Activated CD4-positive, alpha-beta T cell treated with anti-CD3 and anti-CD28 coated beads, Interleukin-2, amount 10 ng/mL, durations not matched to agents 7 days and 5 days (primary cell): ENCODE results near the gene DMRT1. TPM values are rescaled to one million over a fixed set of nuclear protein-coding genes. Genes with fewer than 3 reads are reported as not detected.
"Not testable (repeated sequence)": the region's sequence is repeated elsewhere in the genome, so short reads cannot be mapped to it uniquely, and the experiment has no call there.

Source experiments
- CTCF ChIA-PET: fragments of 350-600 bp; sonication (Branson Sonifier 250); formaldehyde crosslinking; loops from one replicate; lab custom pipeline; 2021; ENCODE audit warnings: antibody characterized with exemption; lab: Charles Lee
- POLR2A ChIA-PET: fragments of 350-600 bp; sonication (Branson Sonifier 250); formaldehyde crosslinking; loops from one replicate; lab custom pipeline; 2021; ENCODE audit warnings: antibody characterized with exemption; lab: Charles Lee
- DNase-seq: peaks from one replicate; pipeline ENCODE4 v3.0.0-alpha.2; 2020
- H3K27ac Mint-ChIP-seq: one replicate; pipeline ENCODE4 v1.8.0; 2021; ENCODE audit warnings: mild to moderate bottlenecking, moderate library complexity, mixed read lengths
- H3K27me3 Mint-ChIP-seq: one replicate; pipeline ENCODE4 v1.8.0; 2021; ENCODE audit warnings: mixed read lengths
- H3K36me3 Mint-ChIP-seq: one replicate; pipeline ENCODE4 v1.8.0; 2021; ENCODE audit warnings: low read depth, mixed read lengths
- H3K4me1 Mint-ChIP-seq: one replicate; pipeline ENCODE4 v1.8.0; 2021; ENCODE audit warnings: mixed read lengths
- H3K4me3 Mint-ChIP-seq: one replicate; pipeline ENCODE4 v1.8.0; 2021; ENCODE audit warnings: mild to moderate bottlenecking, moderate library complexity, mixed read lengths
- H3K9me3 Mint-ChIP-seq: one replicate; pipeline ENCODE4 v1.8.0; 2021; ENCODE audit warnings: mixed read lengths
- total RNA-seq, 2 experiments: library from RNA; stranded (reverse); gene quantifications; one replicate each; pipeline ENCODE4 v1.2.3, GENCODE V29; 2021

DMRT1 gene
- total RNA-seq, 2 experiments from 2014 or later: not detected

DNA sequence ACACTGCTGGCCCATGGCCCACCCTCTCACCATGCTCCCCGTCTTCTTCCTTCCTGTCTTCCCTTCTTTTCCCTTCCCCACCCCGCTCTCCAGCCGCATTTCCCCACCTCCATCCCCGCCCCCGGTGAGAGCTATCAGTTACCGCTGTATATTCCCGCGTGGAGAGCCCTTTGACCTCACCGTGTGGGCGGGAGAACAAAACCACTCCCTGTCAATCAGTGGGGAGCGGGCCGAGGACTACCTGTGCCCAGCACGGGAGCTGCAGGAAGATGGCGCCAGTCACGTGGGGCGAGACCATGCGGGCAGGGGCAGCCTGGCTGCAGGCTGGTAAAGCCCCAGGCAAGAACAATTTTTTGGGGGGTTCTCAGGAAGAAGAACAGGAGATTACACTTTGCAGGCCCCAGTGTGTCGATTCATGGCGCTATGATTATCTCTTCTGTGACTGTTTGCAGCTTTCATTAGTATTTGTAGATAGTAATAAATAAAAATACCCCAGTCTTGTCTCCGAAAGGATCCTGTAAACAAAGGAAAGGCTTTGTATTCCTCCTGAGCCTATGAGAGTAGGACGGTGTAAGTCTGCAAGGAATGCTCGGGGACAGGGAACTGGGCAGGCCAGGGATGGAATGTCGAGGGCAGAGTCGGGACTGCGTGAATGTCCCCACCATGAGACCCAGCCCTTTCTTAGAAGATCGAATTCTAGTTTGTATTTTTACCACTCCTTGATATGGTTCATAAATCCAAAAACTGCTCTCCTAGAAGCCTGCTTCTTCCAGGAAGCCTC is 14.8 kb upstream of the DMRT1 start:
- POLR2A ChIA-PET: no interaction called here
- Mint-ChIP-seq H3K27ac (no peak overlapping the region), H3K9me3 (no peaks in the 10 kb centered on the region), H3K27me3 (peaks cover 3% of the 10 kb centered on the region), H3K36me3 (no peaks in the 10 kb centered on the region), H3K4me1 (no peaks in the 10 kb centered on the region), H3K4me3 (no peak overlapping the region)
- DNase-seq: no peak
- CTCF ChIA-PET: no interaction called here

DNA sequence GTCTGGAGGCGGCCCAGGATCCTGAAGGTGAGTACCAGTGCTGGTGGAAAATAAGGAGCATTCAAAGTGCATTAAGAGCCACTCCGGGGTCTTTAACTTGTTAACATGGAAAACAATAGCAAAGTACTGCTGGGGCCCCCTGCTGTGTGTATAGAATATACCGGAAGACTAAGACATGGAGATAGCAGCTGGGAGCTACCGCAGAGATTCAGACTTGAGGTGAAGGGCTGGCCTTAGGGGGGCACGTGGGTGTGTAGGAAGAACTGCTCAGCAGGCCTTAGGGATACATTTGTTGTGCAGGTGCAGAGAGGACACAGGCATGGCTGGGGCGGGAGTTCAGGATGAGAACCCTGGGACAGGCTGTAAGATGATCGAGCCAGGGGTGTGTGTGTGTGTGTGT is 1.2 kb upstream of the DMRT1 start:
- CTCF ChIA-PET: interaction anchor here (0.7 to 1.5 kb wide), 2 partner anchors 130 to 240 kb away, joined by 3 to 4 read pairs; no protein-coding TSS in a partner anchor
- POLR2A ChIA-PET: no interaction called here
- H3K27ac Mint-ChIP-seq: no peak overlapping the region
- H3K36me3 Mint-ChIP-seq: no peaks in the 10 kb centered on the region
- peaks cover 6% of the 10 kb centered on the region for H3K4me1 Mint-ChIP-seq
- no peak overlapping the region for H3K4me3 Mint-ChIP-seq
- DNase-seq: no peak
- peaks cover 43% of the 10 kb centered on the region for H3K27me3 Mint-ChIP-seq
- no peaks in the 10 kb centered on the region for H3K9me3 Mint-ChIP-seq

DNA sequence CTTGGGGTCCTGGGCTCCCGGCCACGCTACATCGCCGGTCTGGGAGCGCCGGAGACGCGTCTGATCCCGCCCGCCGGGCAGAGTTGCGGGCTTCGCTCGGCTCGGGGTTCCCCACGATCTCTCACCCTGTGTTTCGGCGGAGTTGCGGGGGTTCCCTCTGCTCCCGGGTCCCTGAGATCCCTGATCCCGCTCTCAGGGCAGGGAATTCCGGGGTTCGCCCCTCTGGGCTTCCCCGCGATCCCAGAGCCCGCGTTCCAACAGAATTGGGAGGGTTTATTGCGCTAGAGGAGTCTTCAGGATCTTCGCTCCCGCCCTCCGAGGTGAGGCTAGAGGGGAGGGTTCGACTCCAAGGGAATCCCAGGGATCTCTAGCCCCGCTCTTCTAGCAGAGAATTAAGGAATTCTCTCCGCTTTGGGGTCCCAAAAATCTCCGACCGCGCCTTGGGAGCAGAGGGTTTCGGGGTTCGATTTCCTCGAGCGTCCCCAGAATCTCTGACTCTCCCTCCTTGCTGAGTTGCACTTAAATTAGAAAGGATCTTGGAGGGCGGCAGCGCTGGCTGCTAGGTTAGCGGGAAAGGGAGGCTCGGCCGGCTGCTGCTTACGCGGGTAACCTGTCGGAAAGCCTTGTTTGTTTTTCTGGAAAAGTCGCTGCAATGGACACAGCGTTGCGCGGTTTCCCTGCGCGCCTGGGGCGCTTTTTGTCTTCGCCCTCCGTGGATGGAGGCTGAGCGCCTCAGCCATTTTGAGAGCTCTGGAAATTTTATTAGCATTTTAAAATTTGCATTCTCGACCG is 1.3 kb downstream of the DMRT1 start:
- H3K27ac Mint-ChIP-seq: no peak overlapping the region
- peaks cover 6% of the 10 kb centered on the region for H3K4me1 Mint-ChIP-seq
- no peak for DNase-seq
- no peak overlapping the region for H3K4me3 Mint-ChIP-seq
- ChIA-PET POLR2A (no interaction called here), CTCF (no interaction called here)
- H3K27me3 Mint-ChIP-seq: peaks cover 54% of the 10 kb centered on the region
- H3K36me3 Mint-ChIP-seq: no peaks in the 10 kb centered on the region
- H3K9me3 Mint-ChIP-seq: no peaks in the 10 kb centered on the region

DNA sequence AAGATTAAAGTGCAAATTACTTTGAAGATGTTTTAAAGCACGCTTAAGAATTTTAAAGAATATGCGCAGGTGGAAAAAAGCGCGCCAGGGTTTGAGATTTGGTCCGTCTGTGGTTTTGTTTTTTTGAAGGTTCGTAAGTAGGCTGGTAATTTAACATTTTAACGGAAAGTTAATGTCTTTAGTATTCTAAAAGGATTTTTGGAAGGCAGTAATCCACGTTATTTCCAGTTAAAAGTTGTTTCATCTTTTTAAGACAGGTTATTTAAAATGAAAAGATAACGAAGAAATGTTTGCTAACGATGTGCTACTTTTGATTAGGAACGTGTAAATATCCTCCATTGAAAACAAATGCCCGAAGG is 1.9 kb downstream of the DMRT1 start:
- peaks cover 53% of the 10 kb centered on the region for H3K27me3 Mint-ChIP-seq
- H3K4me1 Mint-ChIP-seq: peaks cover 6% of the 10 kb centered on the region
- peak overlapping the region; percentile 68 for H3K27ac Mint-ChIP-seq
- DNase-seq: no peak
- H3K4me3 Mint-ChIP-seq: no peak overlapping the region
- ChIA-PET POLR2A (no interaction called here), CTCF (no interaction called here)
- no peaks in the 10 kb centered on the region for H3K36me3 Mint-ChIP-seq
- H3K9me3 Mint-ChIP-seq: no peaks in the 10 kb centered on the region

DNA sequence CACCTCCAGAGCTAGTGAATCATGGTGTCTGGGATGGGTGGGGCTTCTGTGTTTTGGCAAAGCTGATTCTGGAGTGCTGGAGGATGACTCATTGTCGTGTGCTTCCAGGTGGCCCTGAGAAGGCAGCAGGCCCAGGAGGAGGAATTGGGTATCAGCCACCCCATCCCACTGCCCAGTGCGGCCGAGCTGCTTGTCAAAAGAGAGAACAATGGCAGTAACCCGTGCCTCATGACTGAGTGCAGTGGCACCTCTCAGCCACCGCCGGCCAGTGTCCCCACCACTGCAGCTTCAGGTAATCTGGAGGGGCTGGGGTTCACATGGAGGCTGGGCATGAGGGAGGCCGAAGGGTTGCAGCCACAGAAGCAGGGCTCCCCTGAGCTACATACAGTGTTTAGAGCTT is 5.4 kb downstream of the DMRT1 start:
- ChIA-PET POLR2A (no interaction called here), CTCF (no interaction called here)
- DNase-seq: no peak

DNA sequence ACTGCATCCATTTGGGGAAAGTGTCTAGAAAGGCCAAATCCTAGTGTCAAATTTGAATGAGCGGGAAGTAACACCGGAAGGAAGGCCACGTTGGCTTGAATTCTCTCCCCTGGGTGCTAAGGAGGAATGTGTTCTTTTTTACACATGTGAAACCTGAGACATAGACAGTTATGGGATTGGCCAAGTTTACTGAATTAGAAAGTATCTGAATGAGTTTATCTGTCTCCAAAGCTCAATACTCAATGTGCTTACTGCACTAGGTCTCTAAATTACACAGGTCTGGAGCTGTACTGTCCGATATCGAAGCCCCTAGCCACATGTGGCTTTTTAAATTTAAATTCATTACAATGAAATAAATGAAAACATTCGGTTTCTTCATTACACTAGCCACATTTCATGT is 6.0 kb downstream of the DMRT1 start:
- CTCF ChIA-PET: no interaction called here
- DNase-seq: no peak
- H3K36me3 Mint-ChIP-seq: no peaks in the 10 kb centered on the region
- H3K4me3 Mint-ChIP-seq: no peak overlapping the region
- H3K4me1 Mint-ChIP-seq: peaks cover 2% of the 10 kb centered on the region
- POLR2A ChIA-PET: no interaction called here
- peaks cover 37% of the 10 kb centered on the region for H3K27me3 Mint-ChIP-seq
- no peaks in the 10 kb centered on the region for H3K9me3 Mint-ChIP-seq
- no peak overlapping the region for H3K27ac Mint-ChIP-seq

More for the DNA sequence above, 5.4 kb downstream of the DMRT1 start:
- H3K4me3 Mint-ChIP-seq: no peak overlapping the region
- H3K4me1 Mint-ChIP-seq: peaks cover 2% of the 10 kb centered on the region
- H3K9me3 Mint-ChIP-seq: no peaks in the 10 kb centered on the region
- H3K27me3 Mint-ChIP-seq: peaks cover 35% of the 10 kb centered on the region
- H3K36me3 Mint-ChIP-seq: no peaks in the 10 kb centered on the region
- H3K27ac Mint-ChIP-seq: no peak overlapping the region

DNA sequence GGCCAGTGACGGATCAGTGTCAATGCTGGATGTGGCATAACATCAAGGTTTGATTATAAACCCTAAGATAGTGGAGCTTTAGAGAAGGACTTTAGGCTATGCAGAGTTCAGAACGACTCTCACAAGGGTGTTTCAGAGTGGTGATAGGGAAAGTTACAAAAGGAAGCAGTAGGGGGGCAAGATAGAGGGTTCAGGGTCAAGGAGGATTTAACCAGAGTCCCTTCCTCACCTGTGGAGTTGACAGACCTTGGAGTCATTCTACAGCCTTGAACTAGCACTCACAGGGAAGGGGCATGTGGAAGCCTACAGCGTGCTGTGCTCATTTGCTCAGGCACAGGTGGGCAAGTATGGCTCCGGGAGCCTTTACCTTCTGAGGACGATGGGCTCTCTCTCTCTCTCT is 7.9 kb downstream of the DMRT1 start:
- Mint-ChIP-seq H3K4me1 (no peaks in the 10 kb centered on the region), H3K4me3 (no peak overlapping the region), H3K36me3 (no peaks in the 10 kb centered on the region), H3K27ac (no peak overlapping the region), H3K27me3 (peaks cover 28% of the 10 kb centered on the region), H3K9me3 (no peaks in the 10 kb centered on the region)
- CTCF ChIA-PET: no interaction called here
- POLR2A ChIA-PET: no interaction called here
- DNase-seq: no peak

DNA sequence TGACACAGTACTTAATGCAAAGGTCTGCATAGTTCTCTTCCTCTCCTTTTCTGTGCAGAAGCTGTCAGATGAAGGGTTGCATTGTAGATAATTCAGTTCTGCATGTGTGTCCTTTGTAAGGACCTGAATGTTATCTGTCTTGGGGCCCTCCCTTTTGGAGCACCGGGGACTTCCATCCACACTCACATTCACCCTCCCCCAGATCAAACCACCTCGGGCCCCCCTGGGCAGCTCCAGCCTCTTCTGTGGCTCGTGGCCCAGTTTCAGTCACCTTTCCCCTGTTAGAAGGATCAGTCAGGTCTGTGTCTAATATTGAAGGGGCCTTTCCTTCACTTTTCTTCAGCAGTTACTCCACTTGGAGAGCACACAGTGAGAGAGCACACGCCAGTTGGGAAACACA is 11.0 kb downstream of the DMRT1 start:
- ChIA-PET POLR2A (no interaction called here), CTCF (no interaction called here)
- Mint-ChIP-seq H3K9me3 (no peaks in the 10 kb centered on the region), H3K27me3 (peaks cover 11% of the 10 kb centered on the region), H3K36me3 (no peaks in the 10 kb centered on the region), H3K4me3 (no peak overlapping the region), H3K4me1 (no peaks in the 10 kb centered on the region), H3K27ac (no peak overlapping the region)
- no peak for DNase-seq

DNA sequence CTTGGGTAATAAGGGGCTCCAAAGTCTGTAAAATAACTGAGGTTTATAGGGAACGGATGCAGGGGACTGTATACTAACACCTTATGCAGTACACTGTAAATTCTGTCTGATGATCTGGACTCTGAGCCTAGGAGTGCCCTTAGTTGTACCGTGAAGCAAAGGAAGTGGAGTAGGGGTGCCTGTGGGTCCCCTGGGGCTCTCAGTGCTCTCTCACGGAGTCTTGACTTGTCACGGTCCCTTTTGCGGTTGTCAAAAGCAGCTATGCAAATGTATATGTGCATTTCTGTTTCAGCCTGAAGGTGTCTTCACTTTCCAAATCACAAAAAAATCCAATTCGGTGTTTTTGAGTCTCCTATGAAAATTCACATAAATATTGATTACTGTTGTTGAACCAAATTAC is 17.8 kb downstream of the DMRT1 start:
- ChIA-PET CTCF (no interaction called here), POLR2A (no interaction called here)
- Mint-ChIP-seq H3K36me3 (no peaks in the 10 kb centered on the region), H3K27ac (no peak overlapping the region), H3K27me3 (peaks cover 5% of the 10 kb centered on the region), H3K9me3 (peaks cover 3% of the 10 kb centered on the region), H3K4me3 (no peak overlapping the region), H3K4me1 (no peaks in the 10 kb centered on the region)
- no peak for DNase-seq

DNA sequence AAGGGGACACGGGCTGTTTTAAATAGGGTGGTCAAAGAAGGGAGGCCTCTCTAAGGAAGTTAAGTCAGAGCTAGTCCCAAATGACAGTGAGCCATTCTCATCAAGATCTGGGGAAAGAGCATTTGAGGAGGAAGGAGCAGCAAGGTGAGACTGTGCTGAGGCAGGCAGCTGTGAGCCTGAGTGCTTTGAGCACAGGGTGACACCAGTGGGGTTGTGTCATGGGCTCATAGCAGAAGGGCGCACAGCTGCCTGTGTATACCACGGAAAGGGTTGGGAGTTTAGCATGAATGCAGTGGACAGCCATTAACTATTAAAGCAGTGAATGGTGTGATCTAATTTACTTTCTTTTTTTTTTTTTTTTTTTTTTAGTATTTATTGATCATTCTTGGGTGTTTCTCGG is 19.2 kb downstream of the DMRT1 start:
- POLR2A ChIA-PET: no interaction called here
- H3K27me3 Mint-ChIP-seq: peaks cover 5% of the 10 kb centered on the region
- H3K9me3 Mint-ChIP-seq: peaks cover 3% of the 10 kb centered on the region
- H3K4me1 Mint-ChIP-seq: no peaks in the 10 kb centered on the region
- DNase-seq: no peak
- H3K36me3 Mint-ChIP-seq: no peaks in the 10 kb centered on the region
- H3K27ac Mint-ChIP-seq: no peak overlapping the region
- no peak overlapping the region for H3K4me3 Mint-ChIP-seq
- CTCF ChIA-PET: no interaction called here

DNA sequence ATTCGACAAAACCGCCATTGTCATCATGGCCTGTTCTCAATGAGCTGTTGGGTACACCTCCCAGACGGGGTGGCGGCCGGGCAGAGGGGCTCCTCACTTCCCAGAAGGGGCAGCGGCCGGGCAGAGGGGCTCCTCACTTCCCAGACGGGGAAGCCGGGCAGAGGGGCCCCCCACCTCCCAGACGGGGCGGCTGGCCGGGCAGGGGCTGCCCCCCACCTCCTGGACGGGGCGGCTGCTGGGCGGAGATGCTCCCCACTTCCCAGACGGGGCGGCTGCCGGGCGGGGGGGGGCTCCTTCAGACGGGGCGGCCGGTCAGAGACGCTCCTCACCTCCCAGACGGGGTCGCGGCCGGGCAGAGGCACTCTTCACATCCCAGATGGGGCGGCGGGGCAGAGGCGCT is 20.0 kb downstream of the DMRT1 start:
- H3K27me3 Mint-ChIP-seq, CTCF ChIA-PET, DNase-seq, H3K36me3 Mint-ChIP-seq, POLR2A ChIA-PET, H3K4me3 Mint-ChIP-seq, H3K4me1 Mint-ChIP-seq, H3K27ac Mint-ChIP-seq, H3K9me3 Mint-ChIP-seq: not testable (repeated sequence)

DNA sequence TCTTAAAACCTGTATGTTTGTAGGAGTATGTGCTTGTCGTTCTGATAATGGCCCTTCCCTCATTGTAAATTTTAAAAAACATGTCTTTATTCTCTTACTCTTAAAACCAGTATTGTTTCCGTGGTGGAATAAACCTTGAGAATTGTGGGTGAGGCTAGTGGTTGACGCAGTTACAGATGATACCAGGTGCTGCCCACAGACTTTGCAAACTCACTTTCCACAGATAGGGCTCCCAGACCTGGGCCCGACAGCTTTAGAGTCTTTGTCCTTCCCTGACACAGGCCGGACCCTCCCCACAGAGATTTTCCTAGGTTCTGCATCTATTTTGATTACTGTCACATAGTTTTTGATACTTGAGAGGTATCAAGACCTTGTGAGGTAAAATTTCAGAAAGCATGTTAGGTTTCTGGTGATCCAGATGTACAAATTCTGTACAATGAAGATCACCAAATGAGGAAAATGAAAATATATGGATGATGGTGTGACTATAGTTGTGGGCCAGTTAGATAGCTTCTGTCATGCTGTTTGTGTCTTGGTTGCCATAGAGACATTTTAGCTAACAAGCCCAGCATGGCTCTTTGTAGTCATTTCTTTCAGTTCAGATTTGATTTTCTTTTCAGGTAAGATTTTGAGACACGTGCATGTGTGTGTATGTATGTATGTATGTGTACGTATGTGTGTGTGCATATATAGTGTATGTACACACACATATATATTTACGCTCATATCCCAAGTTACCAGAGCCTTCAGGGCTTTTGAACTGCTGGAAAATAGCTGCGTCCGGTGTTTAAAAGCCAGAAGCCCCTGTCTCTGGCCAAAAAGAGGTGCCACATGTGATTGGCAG is 33.8 kb downstream of the DMRT1 start:
- no peak overlapping the region for H3K4me3 Mint-ChIP-seq
- ChIA-PET CTCF (interaction anchor here (0.7 to 1.6 kb wide), 4 partner anchors 8 to 134 kb away, joined by 3 to 5 read pairs (median 4); no protein-coding TSS in a partner anchor), POLR2A (no interaction called here)
- DNase-seq: no peak
- no peaks in the 10 kb centered on the region for H3K36me3 Mint-ChIP-seq
- H3K4me1 Mint-ChIP-seq: no peaks in the 10 kb centered on the region
- peaks cover 15% of the 10 kb centered on the region for H3K27me3 Mint-ChIP-seq
- H3K27ac Mint-ChIP-seq: no peak overlapping the region
- H3K9me3 Mint-ChIP-seq: no peaks in the 10 kb centered on the region

DNA sequence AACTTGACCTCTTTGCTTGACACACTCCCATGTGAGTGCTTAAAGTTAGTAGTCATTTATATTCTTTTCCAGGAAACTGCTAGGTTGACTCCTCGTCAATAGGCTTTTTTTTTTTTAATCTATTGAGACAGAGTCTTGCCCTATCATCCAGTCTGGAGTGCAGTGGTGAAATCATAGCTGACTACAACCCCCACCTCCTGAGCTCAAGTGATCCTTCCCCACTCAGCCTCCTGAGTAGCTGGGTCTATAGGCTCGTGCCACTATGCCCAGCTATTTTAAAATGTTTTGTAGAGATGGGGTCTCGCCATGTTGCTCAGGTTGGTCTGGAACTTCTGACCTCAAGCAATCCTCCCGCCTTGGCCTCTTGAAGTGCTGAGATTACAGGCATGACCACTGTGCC is 34.9 kb downstream of the DMRT1 start:
- Mint-ChIP-seq H3K4me3 (no peak overlapping the region), H3K36me3 (no peaks in the 10 kb centered on the region), H3K9me3 (no peaks in the 10 kb centered on the region), H3K4me1 (peaks cover 8% of the 10 kb centered on the region), H3K27me3 (peaks cover 15% of the 10 kb centered on the region), H3K27ac (no peak overlapping the region)
- no peak for DNase-seq
- ChIA-PET POLR2A (no interaction called here), CTCF (interaction anchor here (0.7 to 2.1 kb wide), 5 partner anchors 9 to 133 kb away, joined by 3 to 5 read pairs (median 4); no protein-coding TSS in a partner anchor)
